Dermis microvascular lymphatic vessel endothelial cell (primary cell): ENCODE data around the gene CTNNA2. TPM values are rescaled to one million over a fixed set of nuclear protein-coding genes. Genes with fewer than 3 reads are reported as not detected.

Experiments
- DNase-seq, 2 donors: peaks; one replicate each; pipeline versions ENCODE4 v3.0.0 to v3.0.0-alpha.2; 2010; ENCODE audit warnings: low read depth in 2 of 2
- total RNA-seq: library from RNA; depleted of rRNA; stranded (reverse); fragments of >200 nt; gene quantifications from 2 replicates; pipeline ENCODE4 v1.2.1, GENCODE V29; 2014

Gene CTNNA2
- total RNA-seq, 1 donor from 2014 or later: not detected

- no peak for DNase-seq
Measured at GRCh38 chr2:79612999-79613398, 100.1 kb downstream of the CTNNA2 start.

- DNase-seq: no peak
Measured at GRCh38 chr2:79619442-79619841, 106.6 kb downstream of the CTNNA2 start.

- no peak for DNase-seq
Measured at GRCh38 chr2:79619976-79620375, 107.1 kb downstream of the CTNNA2 start.

- DNase-seq: no peak
Measured at GRCh38 chr2:79620679-79621078, 107.8 kb downstream of the CTNNA2 start.

GRCh38 chr2:79621252-79621651 lies 108.4 kb downstream of the CTNNA2 start:
- DNase-seq: no peak

- DNase-seq: no peak
Measured at GRCh38 chr2:79621755-79622154, 108.9 kb downstream of the CTNNA2 start.

- DNase-seq: no peak
Measured at GRCh38 chr2:79622508-79622907, 109.7 kb downstream of the CTNNA2 start.

- no peak for DNase-seq
Measured at GRCh38 chr2:79627237-79627636, 114.4 kb downstream of the CTNNA2 start.

- DNase-seq: no peak
Measured at GRCh38 chr2:79630060-79630459, 117.2 kb downstream of the CTNNA2 start.

GRCh38 chr2:79630972-79631557 lies 118.2 kb downstream of the CTNNA2 start:
- no peak for DNase-seq

GRCh38 chr2:79638410-79638809 lies 125.6 kb downstream of the CTNNA2 start:
- no peak for DNase-seq

GRCh38 chr2:79638954-79639353 lies 126.1 kb downstream of the CTNNA2 start:
- no peak for DNase-seq

GRCh38 chr2:79640001-79640400 lies 127.2 kb downstream of the CTNNA2 start:
- DNase-seq: no peak

GRCh38 chr2:79649531-79649930 lies 136.7 kb downstream of the CTNNA2 start:
- DNase-seq: no peak

- no peak for DNase-seq
Measured at GRCh38 chr2:79660557-79660956, 147.7 kb downstream of the CTNNA2 start.

- DNase-seq: no peak
Measured at GRCh38 chr2:79665091-79665490, 152.2 kb downstream of the CTNNA2 start.

GRCh38 chr2:79666430-79666829 lies 153.6 kb downstream of the CTNNA2 start:
- DNase-seq: no peak

GRCh38 chr2:79669714-79670113 lies 156.9 kb downstream of the CTNNA2 start:
- no peak for DNase-seq

GRCh38 chr2:79670198-79670597 lies 157.3 kb downstream of the CTNNA2 start:
- DNase-seq: no peak

- no peak for DNase-seq
Measured at GRCh38 chr2:79686884-79687283, 174.0 kb downstream of the CTNNA2 start.

- DNase-seq: no peak
Measured at GRCh38 chr2:79695248-79695647, 182.4 kb downstream of the CTNNA2 start.

GRCh38 chr2:79697200-79697599 lies 184.3 kb downstream of the CTNNA2 start:
- no peak for DNase-seq

GRCh38 chr2:79700651-79701050 lies 187.8 kb downstream of the CTNNA2 start:
- no peak for DNase-seq

- no peak for DNase-seq
Measured at GRCh38 chr2:79702905-79703304, 190.1 kb downstream of the CTNNA2 start.
